Progenitor cell of endocrine pancreas (in vitro differentiated cells): ENCODE measurements around the gene SCD. TPM values are rescaled to one million over a fixed set of nuclear protein-coding genes. Genes with fewer than 3 reads are reported as not detected.
"Not testable (repeated sequence)": the region's sequence is repeated elsewhere in the genome, so short reads cannot be mapped to it uniquely, and the experiment has no call there.

ENCODE experiments used
- DNase-seq: peaks from one replicate; pipeline ENCODE4 v3.0.0; 2021; ENCODE audit warnings: low spot score; ENCODE audit not compliant: unreplicated experiment
- H3K27ac Mint-ChIP-seq: 2 replicates; pipeline ENCODE4 v1.8.0; 2021; ENCODE audit warnings: mild to moderate bottlenecking, moderate library complexity, mixed read lengths
- H3K27me3 Mint-ChIP-seq: 2 replicates; pipeline ENCODE4 v1.8.0; 2021; ENCODE audit warnings: mixed read lengths
- H3K36me3 Mint-ChIP-seq: 2 replicates; pipeline ENCODE4 v1.8.0; 2022; ENCODE audit warnings: mixed read lengths; ENCODE audit not compliant: insufficient read depth
- H3K4me1 Mint-ChIP-seq: 2 replicates; pipeline ENCODE4 v1.8.0; 2021; ENCODE audit warnings: low read depth, mixed read lengths
- H3K4me3 Mint-ChIP-seq: 2 replicates; pipeline ENCODE4 v1.8.0; 2021; ENCODE audit warnings: low read depth, mild to moderate bottlenecking, moderate library complexity, mixed read lengths
- H3K9me3 Mint-ChIP-seq: 2 replicates; pipeline ENCODE4 v1.8.0; 2021; ENCODE audit warnings: low read depth, mixed read lengths
- CTCF ChIP-seq: fragments of 200-600 bp; sonication (generic); IDR thresholded peaks from one replicate; pipeline ENCODE4 v1.5.0; 2021; ENCODE audit warnings: antibody characterized with exemption, mild to moderate bottlenecking; ENCODE audit not compliant: unreplicated experiment
- total RNA-seq: library from RNA; stranded (reverse); gene quantifications from 2 replicates; pipeline ENCODE4 v1.2.1, GENCODE V29; 2021

Gene SCD
- total RNA-seq, 1 donor from 2014 or later, result 281 TPM

GRCh38 chr10:100372415-100373297 is 25.6 kb downstream of the SCD start:
- H3K4me1 Mint-ChIP-seq, result peaks cover 20% of the 10 kb centered on the region
- TF ChIP-seq CTCF, result no peak
- H3K9me3 Mint-ChIP-seq, result no peaks in the 10 kb centered on the region
- no peak for DNase-seq
- H3K36me3 Mint-ChIP-seq, result no peaks in the 10 kb centered on the region
- H3K27me3 Mint-ChIP-seq, result no peaks in the 10 kb centered on the region
- no peak overlapping the region for H3K27ac Mint-ChIP-seq
- H3K4me3 Mint-ChIP-seq, result no peak overlapping the region

GRCh38 chr10:100373298-100374199 is 26.5 kb downstream of the SCD start:
- H3K27me3 Mint-ChIP-seq, result no peaks in the 10 kb centered on the region
- peaks cover 22% of the 10 kb centered on the region for H3K4me1 Mint-ChIP-seq
- no peak for TF ChIP-seq CTCF
- no peaks in the 10 kb centered on the region for H3K9me3 Mint-ChIP-seq
- no peak overlapping the region for H3K4me3 Mint-ChIP-seq
- H3K27ac Mint-ChIP-seq, result no peak overlapping the region
- no peaks in the 10 kb centered on the region for H3K36me3 Mint-ChIP-seq
- DNase-seq, result peak; percentile 92

GRCh38 chr10:100374200-100374655 is 27.2 kb downstream of the SCD start:
- H3K9me3 Mint-ChIP-seq, result no peaks in the 10 kb centered on the region
- H3K4me3 Mint-ChIP-seq, result no peak overlapping the region
- no peak for DNase-seq
- peaks cover 22% of the 10 kb centered on the region for H3K4me1 Mint-ChIP-seq
- H3K27ac Mint-ChIP-seq, result no peak overlapping the region
- no peak for TF ChIP-seq CTCF
- H3K36me3 Mint-ChIP-seq, result no peaks in the 10 kb centered on the region
- H3K27me3 Mint-ChIP-seq, result no peaks in the 10 kb centered on the region

- H3K27ac Mint-ChIP-seq, H3K36me3 Mint-ChIP-seq, H3K27me3 Mint-ChIP-seq, H3K4me3 Mint-ChIP-seq, H3K9me3 Mint-ChIP-seq, DNase-seq: not testable (repeated sequence)
- peaks cover 22% of the 10 kb centered on the region for H3K4me1 Mint-ChIP-seq
Measured at GRCh38 chr10:100374677-100375353, 27.8 kb downstream of the SCD start.

- not testable (repeated sequence) for DNase-seq, H3K36me3 Mint-ChIP-seq, H3K27me3 Mint-ChIP-seq, H3K9me3 Mint-ChIP-seq, H3K4me3 Mint-ChIP-seq
- peaks cover 10% of the 10 kb centered on the region for H3K4me1 Mint-ChIP-seq
- peak overlapping the region; percentile 25 for H3K27ac Mint-ChIP-seq
Measured at GRCh38 chr10:100376656-100377055, 29.6 kb downstream of the SCD start.

- peaks cover 16% of the 10 kb centered on the region for H3K36me3 Mint-ChIP-seq
- no peaks in the 10 kb centered on the region for H3K9me3 Mint-ChIP-seq
- no peaks in the 10 kb centered on the region for H3K27me3 Mint-ChIP-seq
- H3K27ac Mint-ChIP-seq, result no peak overlapping the region
- no peak for DNase-seq
- H3K4me3 Mint-ChIP-seq, result no peak overlapping the region
- H3K4me1 Mint-ChIP-seq, result peaks cover 10% of the 10 kb centered on the region
- no peak for TF ChIP-seq CTCF
Measured at GRCh38 chr10:100377830-100378229, 30.8 kb downstream of the SCD start.
